Fibroblast of lung (primary cell): ENCODE results near the gene STOML1. TPM values are rescaled to one million over a fixed set of nuclear protein-coding genes. Genes with fewer than 3 reads are reported as not detected.

Experiments used
- DNase-seq, 2 donors: peaks; one replicate each; pipeline versions ENCODE4 v3.0.0 to v3.0.0-alpha.2; 2010; ENCODE audit warnings: low read depth in 2 of 2
- H2AFZ ChIP-seq: 2 replicates; pipeline ENCODE4 v1.5.1; 2012; ENCODE audit warnings: low read length, control low read depth, inconsistent platforms
- H3K27ac ChIP-seq: 2 replicates; pipeline ENCODE4 v1.5.1; 2011; ENCODE audit warnings: low read length, control low read depth; ENCODE audit not compliant: insufficient read depth
- H3K27me3 ChIP-seq: 2 replicates; pipeline ENCODE4 v1.5.1; 2011; ENCODE audit warnings: mild to moderate bottlenecking, low read length; ENCODE audit not compliant: control insufficient read depth, insufficient read depth
- H3K36me3 ChIP-seq: 2 replicates; pipeline ENCODE4 v1.5.1; 2011; ENCODE audit warnings: low read length; ENCODE audit not compliant: control insufficient read depth, insufficient read depth
- H3K4me1 ChIP-seq: 2 replicates; pipeline ENCODE4 v1.5.1; 2011; ENCODE audit warnings: low read length; ENCODE audit not compliant: control insufficient read depth, insufficient read depth; ENCODE audit errors: extremely low read depth
- H3K4me2 ChIP-seq: 2 replicates; pipeline ENCODE4 v1.5.1; 2011; ENCODE audit warnings: low read length, control low read depth; ENCODE audit not compliant: insufficient read depth; ENCODE audit errors: extremely low read depth
- H3K4me3 ChIP-seq, 4 experiments: fragments of 200-600 bp in 1 of 4; sonication (generic) in 1 of 4; replicated peaks in 1 of 4; 2 replicates each; pipeline ENCODE4 v1.5.1; 2011 to 2016; ENCODE audit warnings: low read length in 4 of 4, low read depth in 3 of 4, mild to moderate bottlenecking in 3 of 4, control low read depth in 2 of 4, inconsistent platforms in 1 of 4, mixed read lengths in 1 of 4; ENCODE audit not compliant: insufficient read depth in 1 of 4; ENCODE audit errors: control extremely low read depth in 1 of 4
- H3K79me2 ChIP-seq: 2 replicates; pipeline ENCODE4 v1.5.1; 2012; ENCODE audit warnings: mild to moderate bottlenecking, low read length, inconsistent platforms; ENCODE audit not compliant: control insufficient read depth, insufficient read depth
- H3K9ac ChIP-seq: 2 replicates; pipeline ENCODE4 v1.5.1; 2011; ENCODE audit warnings: mild to moderate bottlenecking, low read length, control low read depth; ENCODE audit not compliant: insufficient read depth
- H3K9me3 ChIP-seq: 2 replicates; pipeline ENCODE4 v1.5.1; 2012; ENCODE audit warnings: low read depth, low read length; ENCODE audit not compliant: control insufficient read depth, insufficient read depth
- H4K20me1 ChIP-seq: 2 replicates; pipeline ENCODE4 v1.5.1; 2011; ENCODE audit warnings: low read length; ENCODE audit not compliant: control insufficient read depth, insufficient read depth; ENCODE audit errors: extremely low read depth
- EZH2 ChIP-seq: IDR thresholded peaks from 2 replicates; pipeline ENCODE4 v1.5.1; 2012; ENCODE audit warnings: low read length, control low read depth, mild to moderate bottlenecking; ENCODE audit errors: missing control alignments
- polyA plus RNA-seq, 2 donors: library from polyadenylated mRNA; depleted of rRNA in 1 of 2; stranded (reverse) in 1 of 2; unstranded in 1 of 2; fragments of >200 nt; gene quantifications; 2 replicates each; pipeline ENCODE4 v1.2.1, GENCODE V29; 2011 to 2012; ENCODE audit warnings: missing spikeins in 1 of 2
- total RNA-seq: library from RNA; depleted of rRNA; stranded (reverse); fragments of >200 nt; gene quantifications from 2 replicates; pipeline ENCODE4 v1.2.1, GENCODE V29; 2014
- TF ChIP-seq, protein P1 (sequence below), 2 donors: IDR thresholded peaks in 1 of 2; conservative IDR thresholded peaks in 1 of 2; 1 replicate in 1 of 2; 2 replicates in 1 of 2; pipeline ENCODE4 v1.5.1; 2011 to 2012; ENCODE audit warnings: low read length in 2 of 2, control low read depth in 1 of 2, inconsistent platforms in 1 of 2, low read depth in 1 of 2, mild to moderate bottlenecking in 1 of 2

The STOML1 gene
- total and polyA plus RNA-seq, 2 donors (not counting 1 experiment from before 2014, with no cell fraction given), result 9.8 to 24.8 TPM

DNA sequence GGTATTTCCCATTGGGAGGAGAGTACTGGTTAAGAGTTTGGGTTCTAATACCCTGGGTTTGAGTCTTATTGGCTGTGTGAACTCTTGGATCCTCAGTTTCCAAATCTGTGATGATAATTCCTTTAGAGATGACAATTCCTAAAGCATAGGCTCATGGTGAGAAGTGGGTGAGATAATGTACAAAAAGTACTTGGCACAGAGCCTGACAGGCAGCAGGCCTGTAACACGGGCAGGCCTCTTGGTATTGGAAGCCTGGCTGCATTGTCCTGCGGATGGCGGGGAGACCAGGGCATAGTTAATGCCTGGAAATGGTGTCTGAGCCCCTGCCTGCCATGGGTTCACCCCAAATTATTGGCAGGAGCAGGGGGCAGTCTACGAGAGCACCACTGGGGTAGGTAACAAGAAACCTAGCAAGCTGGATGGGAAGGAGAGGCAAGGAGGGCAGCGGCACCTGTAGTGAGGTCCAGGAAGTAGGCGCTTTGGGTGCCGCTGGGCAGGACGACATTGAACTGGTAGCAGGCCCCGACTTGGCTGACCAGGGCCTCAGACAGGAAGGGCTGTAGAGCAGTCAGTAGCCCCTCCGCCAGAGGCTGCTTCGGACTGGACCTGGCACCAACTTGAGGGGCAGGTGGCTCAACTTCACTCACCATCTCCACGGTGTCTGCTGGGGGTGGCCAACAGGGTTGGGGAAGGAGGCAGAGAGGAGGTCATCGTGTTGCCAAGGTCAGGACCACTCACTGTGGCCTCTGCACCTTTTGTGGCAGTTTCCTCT, 7.7 kb downstream of the STOML1 start:
- Histone ChIP-seq H3K4me2 (no peak overlapping the region), H3K4me1 (peaks cover 60% of the 10 kb centered on the region), H3K9ac (no peak overlapping the region), H3K36me3 (peaks cover 3% of the 10 kb centered on the region), H4K20me1 (no peaks in the 10 kb centered on the region), H3K27me3 (no peaks in the 10 kb centered on the region), H3K9me3 (no peaks in the 10 kb centered on the region), H3K4me3 (no peak overlapping the region), H3K27ac (no peak overlapping the region), H3K79me2 (no peaks in the 10 kb centered on the region), H2AFZ (no peak overlapping the region)
- TF ChIP-seq, protein P1, sequence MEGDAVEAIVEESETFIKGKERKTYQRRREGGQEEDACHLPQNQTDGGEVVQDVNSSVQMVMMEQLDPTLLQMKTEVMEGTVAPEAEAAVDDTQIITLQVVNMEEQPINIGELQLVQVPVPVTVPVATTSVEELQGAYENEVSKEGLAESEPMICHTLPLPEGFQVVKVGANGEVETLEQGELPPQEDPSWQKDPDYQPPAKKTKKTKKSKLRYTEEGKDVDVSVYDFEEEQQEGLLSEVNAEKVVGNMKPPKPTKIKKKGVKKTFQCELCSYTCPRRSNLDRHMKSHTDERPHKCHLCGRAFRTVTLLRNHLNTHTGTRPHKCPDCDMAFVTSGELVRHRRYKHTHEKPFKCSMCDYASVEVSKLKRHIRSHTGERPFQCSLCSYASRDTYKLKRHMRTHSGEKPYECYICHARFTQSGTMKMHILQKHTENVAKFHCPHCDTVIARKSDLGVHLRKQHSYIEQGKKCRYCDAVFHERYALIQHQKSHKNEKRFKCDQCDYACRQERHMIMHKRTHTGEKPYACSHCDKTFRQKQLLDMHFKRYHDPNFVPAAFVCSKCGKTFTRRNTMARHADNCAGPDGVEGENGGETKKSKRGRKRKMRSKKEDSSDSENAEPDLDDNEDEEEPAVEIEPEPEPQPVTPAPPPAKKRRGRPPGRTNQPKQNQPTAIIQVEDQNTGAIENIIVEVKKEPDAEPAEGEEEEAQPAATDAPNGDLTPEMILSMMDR (conservative IDR thresholded peaks at IDR 0.05 in 1 of 2, IDR thresholded peaks at IDR 0.05 in 1 of 2; ENCODE audit: low read depth in 1 of 2, low read length in 2 of 2), result no peak
- TF ChIP-seq EZH2, result no peak
- no peak for DNase-seq

DNA sequence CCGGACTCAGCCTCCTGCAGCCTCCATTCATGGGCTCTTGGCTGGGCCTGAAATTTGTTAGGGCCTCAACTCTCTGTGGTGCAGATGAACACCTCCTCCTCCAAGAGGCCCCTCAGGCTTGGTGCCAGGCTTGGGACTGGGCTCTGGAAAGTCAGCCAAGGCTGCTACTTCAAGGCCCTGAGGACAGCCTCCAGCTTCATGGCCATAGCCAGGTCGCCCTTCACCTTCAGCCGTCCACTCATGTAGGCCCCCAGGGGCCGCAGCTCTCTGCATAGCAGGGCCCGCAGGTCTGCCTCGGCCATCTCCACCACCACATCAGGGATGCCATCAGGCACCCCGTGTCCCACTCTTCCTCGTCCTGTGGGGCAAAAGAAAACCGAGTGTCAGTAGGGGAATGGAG, 8.3 kb downstream of the STOML1 start:
- no peaks in the 10 kb centered on the region for H3K9me3 ChIP-seq
- H3K79me2 ChIP-seq, result no peaks in the 10 kb centered on the region
- no peak overlapping the region for H3K9ac ChIP-seq
- DNase-seq, result no peak
- no peak overlapping the region for H2AFZ ChIP-seq
- no peaks in the 10 kb centered on the region for H3K27me3 ChIP-seq
- no peak overlapping the region for H3K4me2 ChIP-seq
- H3K27ac ChIP-seq, result peak overlapping the region; percentile 93
- H4K20me1 ChIP-seq, result no peaks in the 10 kb centered on the region
- H3K4me3 ChIP-seq, result no peak overlapping the region
- H3K4me1 ChIP-seq, result peaks cover 54% of the 10 kb centered on the region
- TF ChIP-seq, protein P1 (conservative IDR thresholded peaks at IDR 0.05 in 1 of 2, IDR thresholded peaks at IDR 0.05 in 1 of 2; ENCODE audit: low read depth in 1 of 2, low read length in 2 of 2), result no peak
- TF ChIP-seq EZH2, result no peak
- peaks cover 3% of the 10 kb centered on the region for H3K36me3 ChIP-seq

DNA sequence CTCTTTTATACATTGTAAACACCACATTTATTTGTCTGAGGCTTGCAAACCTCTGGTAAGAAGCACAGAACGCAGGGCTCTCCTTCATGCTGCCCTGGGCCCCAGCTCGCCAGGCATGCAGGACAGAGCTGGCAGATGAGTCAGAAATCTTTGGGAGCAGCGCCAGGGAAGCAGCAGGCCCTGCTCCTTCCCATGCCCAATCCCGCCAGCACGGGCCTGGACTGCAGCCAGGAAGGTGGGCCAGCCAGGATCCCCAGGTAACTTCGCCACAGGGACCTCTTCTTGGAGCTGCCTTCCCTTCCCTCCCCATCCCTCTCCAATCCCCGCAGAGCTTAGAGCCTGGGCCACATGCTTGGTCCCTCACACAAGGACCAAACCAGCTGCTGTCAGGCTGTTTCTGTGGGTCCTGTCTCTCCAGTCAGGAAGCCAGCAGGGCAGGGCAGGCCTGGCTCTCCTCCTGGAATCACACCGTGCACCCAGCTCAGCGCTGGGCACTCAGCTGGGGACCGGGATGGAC, 8.8 kb downstream of the STOML1 start:
- no peaks in the 10 kb centered on the region for H3K27me3 ChIP-seq
- peaks cover 3% of the 10 kb centered on the region for H3K36me3 ChIP-seq
- TF ChIP-seq, protein P1 (conservative IDR thresholded peaks at IDR 0.05 in 1 of 2, IDR thresholded peaks at IDR 0.05 in 1 of 2; ENCODE audit: low read depth in 1 of 2, low read length in 2 of 2), result no peak
- no peak for TF ChIP-seq EZH2
- DNase-seq, result peak; percentile 81
- peak overlapping the region; percentile 32 for H3K4me2 ChIP-seq
- H3K9me3 ChIP-seq, result no peaks in the 10 kb centered on the region
- no peak overlapping the region for H3K4me3 ChIP-seq
- no peak overlapping the region for H3K9ac ChIP-seq
- H3K4me1 ChIP-seq, result peaks cover 50% of the 10 kb centered on the region
- no peak overlapping the region for H2AFZ ChIP-seq
- H3K27ac ChIP-seq, result peak overlapping the region; percentile 93
- H3K79me2 ChIP-seq, result no peaks in the 10 kb centered on the region
- no peaks in the 10 kb centered on the region for H4K20me1 ChIP-seq
